LNCaP clone FGC (cell line): ENCODE data around the gene MELTF.

Source experiments
- DNase-seq: peaks from one replicate; pipeline ENCODE4 v3.0.0-alpha.2; 2011; ENCODE audit warnings: low read depth
- H3K4me3 ChIP-seq: 2 replicates; pipeline ENCODE4 v1.5.1; 2011; ENCODE audit warnings: mild to moderate bottlenecking, low read depth, low read length, control low read depth
- TF ChIP-seq, protein P1 (sequence below): IDR thresholded peaks from 2 replicates; pipeline ENCODE4 v1.5.1; 2012; ENCODE audit warnings: mild to moderate bottlenecking; ENCODE audit not compliant: control insufficient read depth, insufficient read depth; ENCODE audit errors: extremely low read depth

MELTF gene

GRCh38 chr3:196985954-196986885, 43.4 kb downstream of the MELTF start:
- DNase-seq, result no peak
- H3K4me3 ChIP-seq, result no peak overlapping the region
- TF ChIP-seq, protein P1, sequence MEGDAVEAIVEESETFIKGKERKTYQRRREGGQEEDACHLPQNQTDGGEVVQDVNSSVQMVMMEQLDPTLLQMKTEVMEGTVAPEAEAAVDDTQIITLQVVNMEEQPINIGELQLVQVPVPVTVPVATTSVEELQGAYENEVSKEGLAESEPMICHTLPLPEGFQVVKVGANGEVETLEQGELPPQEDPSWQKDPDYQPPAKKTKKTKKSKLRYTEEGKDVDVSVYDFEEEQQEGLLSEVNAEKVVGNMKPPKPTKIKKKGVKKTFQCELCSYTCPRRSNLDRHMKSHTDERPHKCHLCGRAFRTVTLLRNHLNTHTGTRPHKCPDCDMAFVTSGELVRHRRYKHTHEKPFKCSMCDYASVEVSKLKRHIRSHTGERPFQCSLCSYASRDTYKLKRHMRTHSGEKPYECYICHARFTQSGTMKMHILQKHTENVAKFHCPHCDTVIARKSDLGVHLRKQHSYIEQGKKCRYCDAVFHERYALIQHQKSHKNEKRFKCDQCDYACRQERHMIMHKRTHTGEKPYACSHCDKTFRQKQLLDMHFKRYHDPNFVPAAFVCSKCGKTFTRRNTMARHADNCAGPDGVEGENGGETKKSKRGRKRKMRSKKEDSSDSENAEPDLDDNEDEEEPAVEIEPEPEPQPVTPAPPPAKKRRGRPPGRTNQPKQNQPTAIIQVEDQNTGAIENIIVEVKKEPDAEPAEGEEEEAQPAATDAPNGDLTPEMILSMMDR, result no peak

DNA sequence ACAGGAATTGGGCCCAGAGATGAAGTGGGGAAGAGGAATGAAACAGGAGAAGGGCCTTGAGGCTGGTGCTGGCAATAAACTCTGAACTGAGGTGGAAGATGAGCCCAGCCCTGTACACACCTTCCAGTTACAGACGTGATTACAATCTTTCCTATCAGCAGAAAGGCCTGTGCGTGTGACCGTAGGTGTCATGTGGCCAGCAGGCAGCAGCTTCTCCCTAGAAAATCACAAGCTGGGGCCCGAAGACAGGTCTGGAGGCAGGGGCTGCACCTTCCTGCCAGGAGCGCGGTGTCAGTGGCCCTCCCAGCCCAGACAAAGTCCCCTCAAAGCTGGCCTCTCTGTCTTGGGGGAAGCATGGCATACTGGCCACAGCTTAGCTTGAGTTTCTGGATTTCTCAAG, 44.3 kb downstream of the MELTF start:
- TF ChIP-seq, protein P1, result no peak
- no peak overlapping the region for H3K4me3 ChIP-seq
- no peak for DNase-seq

- DNase-seq, result no peak
- H3K4me3 ChIP-seq, result no peak overlapping the region
- TF ChIP-seq, protein P1, result no peak
Observed at GRCh38 chr3:196983186-196983585, 46.4 kb downstream of the MELTF start.

- TF ChIP-seq, protein P1, result no peak
- DNase-seq, result no peak
- no peak overlapping the region for H3K4me3 ChIP-seq
Observed at GRCh38 chr3:196981657-196982056, 48.0 kb downstream of the MELTF start.

DNA sequence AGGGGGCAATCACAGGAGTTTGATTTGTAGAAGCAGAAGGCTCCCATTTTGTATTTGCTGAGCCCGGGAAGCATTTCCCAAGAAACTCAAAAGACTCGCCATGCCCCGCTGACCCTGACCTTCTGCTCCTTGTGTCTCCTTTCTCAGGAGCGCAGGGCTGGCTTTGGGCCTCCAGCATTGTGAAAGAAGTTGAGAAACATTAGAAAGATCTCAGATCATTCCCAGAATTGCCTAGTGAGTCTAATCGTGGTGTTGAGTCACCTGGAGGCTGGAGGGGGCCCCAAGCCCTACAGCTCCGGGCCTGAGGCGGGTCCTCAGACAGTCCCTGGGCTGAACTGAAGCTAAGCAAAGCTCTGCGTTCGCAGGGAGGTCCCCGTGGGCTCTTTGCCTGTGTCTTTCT, 50.1 kb downstream of the MELTF start:
- DNase-seq, result no peak
- no peak overlapping the region for H3K4me3 ChIP-seq
- TF ChIP-seq, protein P1, result no peak

GRCh38 chr3:196976941-196977340, 52.7 kb downstream of the MELTF start:
- no peak overlapping the region for H3K4me3 ChIP-seq

More at GRCh38 chr3:196976941-196977340, 52.7 kb downstream of the MELTF start:
- no peak for DNase-seq
- TF ChIP-seq, protein P1, result no peak
